ENCODE measurements around the gene NRXN2. TPM values are rescaled to one million over a fixed set of nuclear protein-coding genes. Genes with fewer than 3 reads are reported as not detected.

The NRXN2 gene
- total and polyA plus RNA-seq, 2 donors (not counting 3 experiments of a cell fraction or from before 2014, with no cell fraction given), result not detected

DNA sequence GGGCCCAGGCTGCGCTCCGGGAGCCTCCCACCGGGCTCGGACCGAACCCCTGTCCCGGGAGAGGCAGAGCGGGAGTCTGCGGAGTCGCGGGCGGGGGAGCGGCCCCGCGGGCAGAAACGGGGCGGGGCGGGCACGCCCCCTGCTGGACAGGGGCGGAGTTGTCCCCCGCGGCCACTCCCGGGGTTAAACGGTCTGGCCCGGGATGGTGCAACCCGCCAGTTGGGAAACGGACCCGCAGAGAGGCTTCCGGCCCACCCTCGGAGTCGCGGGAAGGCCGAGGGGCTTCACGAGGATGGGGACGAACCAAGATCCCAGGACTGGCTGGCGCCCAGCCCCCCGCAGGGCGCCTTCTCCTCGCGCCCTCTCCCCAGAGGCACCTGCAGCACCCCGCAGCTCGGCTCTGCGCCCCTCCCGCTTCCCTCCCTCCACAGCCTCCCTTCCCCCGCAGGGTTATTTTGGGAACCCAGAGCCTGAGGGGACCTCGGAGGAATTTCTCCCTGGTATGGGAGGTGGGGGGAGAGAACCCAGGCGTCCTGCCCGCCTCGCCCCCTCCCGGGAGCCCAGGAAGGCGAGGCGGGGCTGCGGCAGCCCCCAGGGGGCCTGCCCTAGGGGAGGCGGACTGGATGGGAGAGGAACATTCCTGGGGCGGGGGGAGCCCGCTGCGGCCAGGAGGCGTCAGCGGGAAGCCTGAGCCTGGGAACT lies 20.0 kb upstream of the NRXN2 start:
- DNase-seq (ENCODE audit: low read depth, low spot score), result peak; percentile 32

More for the DNA sequence above, 20.0 kb upstream of the NRXN2 start:
- H3K27me3 ChIP-seq (ENCODE audit: control insufficient read depth in 2 of 2, insufficient read depth in 2 of 2, low read length in 2 of 2), result peaks cover 27 to 32% of the 10 kb centered on the region in 2 experiments
- H3K79me2 ChIP-seq (ENCODE audit: control insufficient read depth, insufficient read depth, low read length), result no peaks in the 10 kb centered on the region
- dilution Hi-C loops (cut with MboI; ENCODE audit: extremely low pct_ligation_motif_present, low sequenced_read_pairs), result no loop called here
- H3K9me1 ChIP-seq (replicated peaks; ENCODE audit: control insufficient read depth, extremely low read depth, insufficient read depth, low read length), result no peaks in the 10 kb centered on the region
- peak overlapping the region; percentile 64 for H3K4me2 ChIP-seq (ENCODE audit: insufficient read depth, low read length)
- TF ChIP-seq, protein P1, sequence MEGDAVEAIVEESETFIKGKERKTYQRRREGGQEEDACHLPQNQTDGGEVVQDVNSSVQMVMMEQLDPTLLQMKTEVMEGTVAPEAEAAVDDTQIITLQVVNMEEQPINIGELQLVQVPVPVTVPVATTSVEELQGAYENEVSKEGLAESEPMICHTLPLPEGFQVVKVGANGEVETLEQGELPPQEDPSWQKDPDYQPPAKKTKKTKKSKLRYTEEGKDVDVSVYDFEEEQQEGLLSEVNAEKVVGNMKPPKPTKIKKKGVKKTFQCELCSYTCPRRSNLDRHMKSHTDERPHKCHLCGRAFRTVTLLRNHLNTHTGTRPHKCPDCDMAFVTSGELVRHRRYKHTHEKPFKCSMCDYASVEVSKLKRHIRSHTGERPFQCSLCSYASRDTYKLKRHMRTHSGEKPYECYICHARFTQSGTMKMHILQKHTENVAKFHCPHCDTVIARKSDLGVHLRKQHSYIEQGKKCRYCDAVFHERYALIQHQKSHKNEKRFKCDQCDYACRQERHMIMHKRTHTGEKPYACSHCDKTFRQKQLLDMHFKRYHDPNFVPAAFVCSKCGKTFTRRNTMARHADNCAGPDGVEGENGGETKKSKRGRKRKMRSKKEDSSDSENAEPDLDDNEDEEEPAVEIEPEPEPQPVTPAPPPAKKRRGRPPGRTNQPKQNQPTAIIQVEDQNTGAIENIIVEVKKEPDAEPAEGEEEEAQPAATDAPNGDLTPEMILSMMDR (IDR thresholded peaks at IDR 0.05; ENCODE audit: extremely low read depth in 1 of 2, insufficient read depth in 1 of 2, low read depth in 1 of 2, low read length in 2 of 2), result peak; percentile 77 to 90
- TF ChIP-seq GATA2 (IDR thresholded peaks at IDR 0.05; ENCODE audit: insufficient read depth, insufficient read length, low read depth, low read length), result no peak
- H2AFZ ChIP-seq (ENCODE audit: low read depth, low read length), result peak overlapping the region; percentile 72
- no peak for FAIRE-seq
- no peak overlapping the region for H3K9ac ChIP-seq (replicated peaks; ENCODE audit: extremely low read depth, insufficient read depth, low read length)
- ChIA-PET CTCF (interaction anchor here (0.7 to 1.9 kb wide), 6 partner anchors 10 to 54 kb away, joined by 3 to 14 read pairs (median 8); no protein-coding TSS in a partner anchor), POLR2A (no interaction called here)
- H3K4me1 ChIP-seq (ENCODE audit: control insufficient read depth, extremely low read depth, insufficient read depth, low read length), result peaks cover 13% of the 10 kb centered on the region
- H3K4me3 ChIP-seq (replicated peaks in 1 of 3; ENCODE audit: insufficient read depth in 1 of 3, low read depth in 1 of 3, low read length in 3 of 3), result peak overlapping the region in 1 of 3 experiments; percentile 2
- no peaks in the 10 kb centered on the region for H3K36me3 ChIP-seq (ENCODE audit: control insufficient read depth in 2 of 2, extremely low read depth in 1 of 2, insufficient read depth in 2 of 2, low read length in 2 of 2)
- H3K9me3 ChIP-seq (replicated peaks; ENCODE audit: control insufficient read depth, insufficient read depth, low read length), result no peaks in the 10 kb centered on the region
- BruUV-seq (replicated peaks), result no TSS peak
- no peaks in the 10 kb centered on the region for H4K20me1 ChIP-seq (replicated peaks; ENCODE audit: control insufficient read depth, extremely low read depth, insufficient read depth, low read length)
- intact Hi-C loops (cut with micrococcal nuclease), result loop anchor here (1.0 kb wide), 2 partner anchors 55 to 190 kb away; no protein-coding TSS in a partner anchor
- no peak overlapping the region for H3K27ac ChIP-seq (ENCODE audit: insufficient read depth, low read depth, low read length)

Measured in endothelial cell of umbilical vein (primary cell).